A673 (cell line): ENCODE data around the gene HAND1. TPM values are rescaled to one million over a fixed set of nuclear protein-coding genes. Genes with fewer than 3 reads are reported as not detected.

Experiments
- BruUV-seq: library from RNA; stranded (reverse); fragments of 400-500 nt; replicated peaks from 2 replicates; lab custom pipeline; 2021; lab: Mats Ljungman, UMichigan
- CTCF ChIA-PET: fragments of 300-600 bp; sonication (Branson Sonifier 250); formaldehyde crosslinking; loops from one replicate; lab custom pipeline; 2022; ENCODE audit warnings: antibody characterized with exemption; lab: Charles Lee
- POLR2A ChIA-PET: fragments of 300-600 bp; sonication (Branson Sonifier 250); formaldehyde crosslinking; loops from one replicate; lab custom pipeline; 2022; ENCODE audit warnings: antibody characterized with exemption; ENCODE audit not compliant: low non-redundant PET; lab: Charles Lee
- DNase-seq: peaks from one replicate; pipeline ENCODE4 v3.0.0-alpha.2; 2015; ENCODE audit warnings: low spot score
- H3K27ac ChIP-seq: fragments of 200-600 bp; sonication (generic); 2 replicates; pipeline ENCODE4 v1.5.1; 2016; ENCODE audit warnings: mixed run types, low read depth, mild to moderate bottlenecking, mixed read lengths, antibody characterized with exemption, low read length; ENCODE audit not compliant: poor library complexity, severe bottlenecking
- H3K27me3 ChIP-seq: fragments of 200-600 bp; sonication (generic); replicated peaks from 2 replicates; pipeline ENCODE4 v1.6.1; 2017; ENCODE audit warnings: mixed run types, low read depth, mild to moderate bottlenecking, mixed read lengths, antibody characterized with exemption, low read length; ENCODE audit not compliant: insufficient read depth, poor library complexity
- H3K36me3 ChIP-seq: fragments of 200-600 bp; sonication (generic); 2 replicates; pipeline ENCODE4 v1.6.1; 2016; ENCODE audit warnings: mixed run types, mild to moderate bottlenecking, mixed read lengths, antibody characterized with exemption, low read length; ENCODE audit not compliant: insufficient read depth, poor library complexity, severe bottlenecking
- H3K4me1 ChIP-seq: fragments of 200-600 bp; sonication (generic); 2 replicates; pipeline ENCODE4 v1.6.1; 2017; ENCODE audit warnings: mixed run types, mild to moderate bottlenecking, mixed read lengths, antibody characterized with exemption, low read length; ENCODE audit not compliant: insufficient read depth, poor library complexity, severe bottlenecking
- H3K4me3 ChIP-seq: fragments of 200-600 bp; sonication (generic); 2 replicates; pipeline ENCODE4 v1.5.1; 2016; ENCODE audit warnings: low read depth, mixed run types, mild to moderate bottlenecking, mixed read lengths, low read length; ENCODE audit not compliant: poor library complexity, severe bottlenecking
- H3K9me3 ChIP-seq: fragments of 200-600 bp; sonication (generic); 2 replicates; pipeline ENCODE4 v1.6.1; 2016; ENCODE audit warnings: mixed run types, low read depth, mild to moderate bottlenecking, mixed read lengths, antibody characterized with exemption, low read length; ENCODE audit not compliant: poor library complexity, severe bottlenecking
- CTCF ChIP-seq: fragments of 300-800, 200-600 bp; sonication (generic); conservative IDR thresholded peaks from 2 replicates; pipeline ENCODE4 v1.5.1; 2017; ENCODE audit warnings: low read depth, mild to moderate bottlenecking, antibody characterized with exemption, low read length, moderate library complexity, mixed read lengths
- EZH2 ChIP-seq: fragments of 200-600 bp; sonication (generic); IDR thresholded peaks from 2 replicates; pipeline ENCODE4 v1.6.1; 2017; ENCODE audit warnings: borderline replicate concordance, low read depth, mild to moderate bottlenecking, mixed read lengths, antibody characterized with exemption, low read length; ENCODE audit not compliant: poor library complexity, severe bottlenecking
- intact Hi-C: fragments of 100-400 bp; cut with micrococcal nuclease; formaldehyde crosslinking; loops from one replicate; pipeline ENCODE4 v1.10.0; 2022; ENCODE audit not compliant: unreplicated experiment
- total RNA-seq: library from RNA; stranded (reverse); gene quantifications from 2 replicates; pipeline ENCODE4 v1.2.3, GENCODE V29; 2021

Gene HAND1
- total RNA-seq, 1 experiment from 2014 or later = not detected

DNA sequence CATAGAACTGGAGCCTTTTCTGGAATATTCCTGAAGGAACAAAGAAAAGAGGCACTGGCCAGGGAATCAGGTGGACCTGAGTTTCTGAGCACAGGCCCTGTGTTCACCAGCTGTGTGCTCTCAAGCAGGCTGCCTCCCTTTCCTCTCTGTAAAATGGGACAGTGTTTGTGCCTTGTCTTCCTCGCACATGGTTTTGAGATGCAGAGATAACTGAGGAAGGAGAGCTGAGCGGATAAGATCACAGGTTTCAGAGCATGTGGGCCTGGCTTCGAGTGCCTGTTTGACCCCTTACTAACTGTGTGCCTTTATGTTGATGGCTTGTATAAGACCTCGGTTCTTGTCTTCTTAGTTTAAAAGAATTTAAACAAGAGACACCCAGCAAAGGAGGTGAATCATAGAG is 46.2 kb upstream of the HAND1 start:
- H3K27ac ChIP-seq = no peak overlapping the region
- intact Hi-C loops = no loop called here

GRCh38 chr5:154523709-154524108 is 45.7 kb upstream of the HAND1 start:
- Histone ChIP-seq H3K27ac (no peak overlapping the region), H3K4me3 (no peak overlapping the region), H3K36me3 (no peaks in the 10 kb centered on the region), H3K9me3 (no peaks in the 10 kb centered on the region), H3K4me1 (no peaks in the 10 kb centered on the region), H3K27me3 (no peaks in the 10 kb centered on the region)
- intact Hi-C loops = no loop called here
- no peak for DNase-seq
- no peak for TF ChIP-seq EZH2
- TF ChIP-seq CTCF = no peak
- no TSS peak for BruUV-seq
- ChIA-PET POLR2A (no interaction called here), CTCF (interaction anchor here (0.5 to 1.0 kb wide), 3 partner anchors 18 to 109 kb away, joined by 3 to 15 read pairs (median 8); no protein-coding TSS in a partner anchor)

More for the DNA sequence above, 46.2 kb upstream of the HAND1 start:
- no peaks in the 10 kb centered on the region for H3K36me3 ChIP-seq
- no peak for DNase-seq
- H3K9me3 ChIP-seq = no peaks in the 10 kb centered on the region
- no peaks in the 10 kb centered on the region for H3K27me3 ChIP-seq
- ChIA-PET CTCF (interaction anchor here (0.5 to 1.0 kb wide), 3 partner anchors 18 to 109 kb away, joined by 3 to 15 read pairs (median 8); no protein-coding TSS in a partner anchor), POLR2A (no interaction called here)
- H3K4me3 ChIP-seq = no peak overlapping the region
- no TSS peak for BruUV-seq
- no peak for TF ChIP-seq EZH2
- TF ChIP-seq CTCF = no peak
- no peaks in the 10 kb centered on the region for H3K4me1 ChIP-seq

- BruUV-seq = no TSS peak
Observed at GRCh38 chr5:154523104-154523503, 45.1 kb upstream of the HAND1 start.

More at GRCh38 chr5:154523104-154523503, 45.1 kb upstream of the HAND1 start:
- intact Hi-C loops = no loop called here
- Histone ChIP-seq H3K27me3 (no peaks in the 10 kb centered on the region), H3K36me3 (no peaks in the 10 kb centered on the region), H3K4me3 (no peak overlapping the region), H3K4me1 (no peaks in the 10 kb centered on the region), H3K9me3 (no peaks in the 10 kb centered on the region), H3K27ac (no peak overlapping the region)
- no peak for TF ChIP-seq CTCF
- no peak for TF ChIP-seq EZH2
- ChIA-PET POLR2A (no interaction called here), CTCF (interaction anchor here (1.0 kb wide), 1 partner anchor 19 kb away, joined by 15 read pairs; no protein-coding TSS in a partner anchor)
- DNase-seq = no peak
